OCI-LY1 (cell line): Measurements from ENCODE around the gene NPEPPS.
"Not testable (repeated sequence)": the region's sequence is repeated elsewhere in the genome, so short reads cannot be mapped to it uniquely, and the experiment has no call there.

Source experiments
- CTCF ChIP-seq: fragments of 200-600 bp; sonication (generic), shearing (Covaris generic); IDR thresholded peaks from 2 replicates; pipeline ENCODE4 v1.5.1; 2017; ENCODE audit warnings: mild to moderate bottlenecking, antibody characterized with exemption, low read length, moderate library complexity, mixed read lengths
- EZH2 ChIP-seq: fragments of 200-600 bp; sonication (generic), shearing (Covaris generic); IDR thresholded peaks from 2 replicates; pipeline ENCODE4 v1.8.0; 2017; ENCODE audit warnings: borderline replicate concordance, mixed run types, mild to moderate bottlenecking, antibody characterized with exemption, low read length, moderate library complexity, mixed read lengths

- TF ChIP-seq CTCF, EZH2: not testable (repeated sequence)
These were observed at the start of gene NPEPPS for GRCh38 chr17:47530557-47531232.
